ENCODE results near the gene LYVE1. TPM values are rescaled to one million over a fixed set of nuclear protein-coding genes. Genes with fewer than 3 reads are reported as not detected.

The LYVE1 gene
- total RNA-seq, 1 experiment from 2014 or later = not detected

DNA sequence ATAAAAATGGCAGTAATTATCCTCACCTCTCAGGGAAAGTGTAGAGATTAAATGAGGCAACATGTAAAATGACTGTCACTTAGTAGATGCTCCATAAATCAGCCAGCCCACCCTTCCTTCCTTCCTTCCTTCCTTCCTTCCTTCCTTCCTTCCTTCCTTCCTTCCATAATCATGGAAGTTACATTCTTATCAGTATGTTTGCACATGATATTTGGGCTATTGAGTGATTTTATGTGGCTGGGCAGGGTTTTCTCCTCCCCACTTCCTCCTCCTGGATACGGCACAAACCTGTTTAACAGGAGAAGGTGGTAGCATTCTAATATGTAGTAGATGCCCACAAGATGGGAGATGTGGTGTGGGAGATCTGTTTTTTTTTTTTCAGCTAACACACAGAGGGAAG lies 11.9 kb downstream of the LYVE1 start:
- TF ChIP-seq EZH2 (IDR thresholded peaks at IDR 0.05; ENCODE audit: low read depth) (no peak), CTCF (conservative IDR thresholded peaks at IDR 0.05) (no peak)
- peak in 1 of 2 experiments; percentile 74 for DNase-seq
- no TSS peak for BruUV-seq (replicated peaks)

DNA sequence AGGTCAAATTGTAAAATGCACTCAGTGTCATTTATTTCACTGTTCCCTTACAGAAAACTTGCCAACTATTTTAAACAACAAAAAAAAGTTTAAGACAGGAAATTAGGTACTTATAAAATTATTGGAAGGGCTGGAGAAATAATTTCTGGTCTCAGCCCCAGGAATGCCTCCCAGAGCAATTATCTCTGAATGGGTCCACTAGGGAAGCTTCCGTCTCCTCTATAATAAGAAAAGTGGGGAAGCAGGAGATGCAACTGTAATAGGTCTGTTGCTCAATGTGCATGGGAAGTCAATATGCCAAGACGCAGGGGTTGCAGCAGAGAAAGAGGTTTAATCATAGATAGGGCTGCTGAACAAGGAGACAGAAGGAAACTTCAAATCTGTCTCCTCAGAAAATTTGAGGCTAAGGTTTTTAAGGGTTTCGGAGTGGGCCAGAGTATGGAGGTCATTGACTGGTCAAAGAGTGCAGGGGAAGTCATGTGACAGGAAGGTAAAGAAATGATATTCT lies 16.6 kb downstream of the LYVE1 start:
- H3K27ac ChIP-seq = no peak overlapping the region
- H4K20me1 ChIP-seq (ENCODE audit: insufficient read depth) = no peaks in the 10 kb centered on the region
- H3K9me3 ChIP-seq (ENCODE audit: insufficient read depth, low read depth) = no peaks in the 10 kb centered on the region
- no peak for DNase-seq
- POLR2A ChIA-PET (ENCODE audit: unreplicated experiment) = interaction anchor here (0.5 kb wide), 1 partner anchor 65 kb away, joined by 3 read pairs; no protein-coding TSS in a partner anchor
- H3K27me3 ChIP-seq (ENCODE audit: insufficient read depth, low read depth) = no peaks in the 10 kb centered on the region
- peaks cover 20% of the 10 kb centered on the region for H3K4me1 ChIP-seq (replicated peaks; ENCODE audit: insufficient read depth)
- TF ChIP-seq CTCF (conservative IDR thresholded peaks at IDR 0.05) (no peak), EZH2 (IDR thresholded peaks at IDR 0.05; ENCODE audit: low read depth) (no peak)
- BruUV-seq (replicated peaks) = no TSS peak
- H3F3A ChIP-seq (ENCODE audit: insufficient read depth, low read depth) = peaks cover 10% of the 10 kb centered on the region; the same call in 1 of the 2 replicates
- no peaks in the 10 kb centered on the region for H3K36me3 ChIP-seq (ENCODE audit: low read depth)
- no peaks in the 10 kb centered on the region for H3K79me2 ChIP-seq (ENCODE audit: low read depth)
- intact Hi-C loops (cut with micrococcal nuclease; ENCODE audit: unreplicated experiment) = no loop called here
- no peak overlapping the region for H3K4me3 ChIP-seq
- no peak overlapping the region for H3K4me2 ChIP-seq
- no peaks in the 10 kb centered on the region for H3K9me2 ChIP-seq (ENCODE audit: insufficient read depth)
- no peak overlapping the region for H2AFZ ChIP-seq
- CTCF ChIA-PET = no interaction called here

More for the DNA sequence above, 11.9 kb downstream of the LYVE1 start:
- H4K20me1 ChIP-seq (ENCODE audit: insufficient read depth) = no peaks in the 10 kb centered on the region
- no peak overlapping the region for H2AFZ ChIP-seq
- intact Hi-C loops (cut with micrococcal nuclease; ENCODE audit: unreplicated experiment) = no loop called here
- ChIA-PET CTCF (no interaction called here), POLR2A (ENCODE audit: unreplicated experiment) (interaction anchor here (0.6 kb wide), 1 partner anchor 15 kb away, joined by 4 read pairs; no protein-coding TSS in a partner anchor)
- H3K36me3 ChIP-seq (ENCODE audit: low read depth) = no peaks in the 10 kb centered on the region
- H3K4me2 ChIP-seq = peak overlapping the region; percentile 8; the same call in 1 of the 2 replicates
- peaks cover 10% of the 10 kb centered on the region; the same call in 1 of the 2 replicates for H3F3A ChIP-seq (ENCODE audit: insufficient read depth, low read depth)
- H3K79me2 ChIP-seq (ENCODE audit: low read depth) = no peaks in the 10 kb centered on the region
- peaks cover 27% of the 10 kb centered on the region for H3K4me1 ChIP-seq (replicated peaks; ENCODE audit: insufficient read depth)
- no peak overlapping the region for H3K27ac ChIP-seq
- no peak overlapping the region for H3K4me3 ChIP-seq
- no peaks in the 10 kb centered on the region for H3K27me3 ChIP-seq (ENCODE audit: insufficient read depth, low read depth)
- H3K9me3 ChIP-seq (ENCODE audit: insufficient read depth, low read depth) = no peaks in the 10 kb centered on the region
- H3K9me2 ChIP-seq (ENCODE audit: insufficient read depth) = no peaks in the 10 kb centered on the region

GRCh38 chr11:10551290-10551592 lies 17.2 kb downstream of the LYVE1 start:
- H3F3A ChIP-seq (ENCODE audit: insufficient read depth, low read depth) = peaks cover 10% of the 10 kb centered on the region; the same call in 1 of the 2 replicates
- no peaks in the 10 kb centered on the region for H3K9me3 ChIP-seq (ENCODE audit: insufficient read depth, low read depth)
- no peaks in the 10 kb centered on the region for H3K9me2 ChIP-seq (ENCODE audit: insufficient read depth)
- H3K4me1 ChIP-seq (replicated peaks; ENCODE audit: insufficient read depth) = peaks cover 14% of the 10 kb centered on the region
- ChIA-PET CTCF (no interaction called here), POLR2A (ENCODE audit: unreplicated experiment) (no interaction called here)
- intact Hi-C loops (cut with micrococcal nuclease; ENCODE audit: unreplicated experiment) = no loop called here
- H3K4me3 ChIP-seq = no peak overlapping the region
- H3K79me2 ChIP-seq (ENCODE audit: low read depth) = no peaks in the 10 kb centered on the region
- BruUV-seq (replicated peaks) = no TSS peak
- peak overlapping the region; percentile 64; the same call in 1 of the 2 replicates for H3K4me2 ChIP-seq
- H2AFZ ChIP-seq = no peak overlapping the region
- H3K27ac ChIP-seq = peak overlapping the region; percentile 69; the same call in 1 of the 2 replicates
- DNase-seq = no peak
- TF ChIP-seq EZH2 (IDR thresholded peaks at IDR 0.05; ENCODE audit: low read depth) (no peak), CTCF (conservative IDR thresholded peaks at IDR 0.05) (no peak)
- no peaks in the 10 kb centered on the region for H4K20me1 ChIP-seq (ENCODE audit: insufficient read depth)
- H3K36me3 ChIP-seq (ENCODE audit: low read depth) = no peaks in the 10 kb centered on the region
- no peaks in the 10 kb centered on the region for H3K27me3 ChIP-seq (ENCODE audit: insufficient read depth, low read depth)
